Activated CD4-positive, alpha-beta T cell treated with anti-CD3 and anti-CD28 coated beads for 24 hours (primary cell): ENCODE data around the gene SMKR1.
"Not testable (repeated sequence)": the region's sequence is repeated elsewhere in the genome, so short reads cannot be mapped to it uniquely, and the experiment has no call there.

Experiments used
- DNase-seq, 2 donors: peaks; one replicate each; pipeline ENCODE4 v3.0.0-alpha.2; 2020; ENCODE audit warnings: low read depth in 2 of 2

Gene SMKR1

DNA sequence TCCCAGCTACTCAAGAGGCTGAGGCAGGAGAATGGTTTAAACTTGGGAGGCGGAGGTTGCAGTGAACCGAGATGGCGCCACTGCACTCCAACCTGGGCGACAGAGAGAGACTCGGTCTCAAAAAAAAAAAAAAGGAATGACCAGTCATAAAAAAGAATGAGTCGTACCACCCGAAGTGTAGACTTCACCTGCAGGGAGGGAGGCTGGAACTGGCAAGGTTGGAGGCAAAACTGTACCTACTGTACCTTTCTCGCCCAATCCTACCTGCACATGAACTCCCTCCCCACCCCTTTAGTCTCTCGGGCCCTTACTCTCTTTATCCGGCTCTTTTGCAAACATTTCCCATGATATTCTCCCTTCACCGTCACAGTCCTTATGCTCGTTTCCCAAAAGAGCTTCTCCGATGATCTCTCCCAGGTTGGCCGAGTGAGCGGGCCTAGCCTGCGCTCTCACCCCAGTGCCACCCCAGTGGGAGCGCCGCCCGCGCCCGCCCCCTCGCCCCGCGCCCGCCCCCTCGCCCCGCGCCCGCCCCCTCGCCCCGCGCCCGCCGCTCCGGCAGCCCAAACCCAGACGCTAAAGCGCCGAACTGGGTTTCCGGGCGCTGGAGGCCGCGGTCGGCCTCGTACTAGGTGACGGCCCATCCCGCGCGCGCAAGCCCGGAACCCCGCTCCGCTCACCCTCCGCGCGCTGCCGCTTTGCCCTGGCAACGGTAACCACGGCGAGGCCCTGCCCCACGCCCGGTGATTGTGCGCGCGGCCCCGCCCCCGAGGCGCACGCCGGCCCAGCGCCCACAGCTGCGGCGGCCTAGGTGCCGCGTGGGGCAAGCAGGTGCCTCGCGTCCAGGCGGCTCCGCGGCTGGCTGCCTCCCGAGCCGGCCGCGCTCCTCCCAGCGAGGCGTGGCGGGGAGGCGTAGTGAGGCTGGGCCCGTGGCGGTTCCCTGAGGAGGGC is at the start of gene SMKR1:
SMKR1 (plus strand) TSS at position 772 of the 948 bp plus-strand sequence. CDS start 294 bp downstream, outside the sequence.
- peak; percentile 78 to 82 for DNase-seq

DNA sequence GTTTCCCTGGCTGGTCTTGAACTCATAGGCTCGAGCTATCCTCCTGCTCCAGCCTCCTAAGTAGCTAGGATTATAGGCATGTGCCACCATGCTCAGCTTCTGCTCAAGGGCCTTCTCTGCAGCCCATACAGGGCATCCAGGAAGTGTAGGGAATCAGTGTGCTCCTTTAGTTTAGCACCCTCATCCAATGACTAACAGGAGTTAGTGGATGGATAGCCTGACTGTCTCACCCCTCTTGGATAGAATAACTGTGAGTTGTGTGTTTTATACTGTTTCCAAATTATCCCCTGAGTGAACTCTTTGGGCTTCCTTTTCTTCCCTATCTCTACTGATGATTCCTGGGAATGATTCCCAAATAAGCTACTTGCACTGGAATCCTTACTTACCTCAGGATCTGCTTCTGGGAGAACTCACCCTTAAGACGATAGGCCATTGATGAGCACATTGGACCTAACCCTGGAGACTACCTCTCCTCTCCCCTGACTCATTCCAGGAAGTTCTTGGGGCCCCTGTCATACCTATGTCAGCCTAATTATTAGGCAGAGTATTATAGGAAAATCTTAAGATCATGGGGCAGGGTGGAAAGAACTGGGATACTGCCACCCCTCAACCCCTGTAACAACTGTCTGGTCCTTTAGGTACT is 49.6 kb upstream of the SMKR1 start:
- no peak for DNase-seq

DNA sequence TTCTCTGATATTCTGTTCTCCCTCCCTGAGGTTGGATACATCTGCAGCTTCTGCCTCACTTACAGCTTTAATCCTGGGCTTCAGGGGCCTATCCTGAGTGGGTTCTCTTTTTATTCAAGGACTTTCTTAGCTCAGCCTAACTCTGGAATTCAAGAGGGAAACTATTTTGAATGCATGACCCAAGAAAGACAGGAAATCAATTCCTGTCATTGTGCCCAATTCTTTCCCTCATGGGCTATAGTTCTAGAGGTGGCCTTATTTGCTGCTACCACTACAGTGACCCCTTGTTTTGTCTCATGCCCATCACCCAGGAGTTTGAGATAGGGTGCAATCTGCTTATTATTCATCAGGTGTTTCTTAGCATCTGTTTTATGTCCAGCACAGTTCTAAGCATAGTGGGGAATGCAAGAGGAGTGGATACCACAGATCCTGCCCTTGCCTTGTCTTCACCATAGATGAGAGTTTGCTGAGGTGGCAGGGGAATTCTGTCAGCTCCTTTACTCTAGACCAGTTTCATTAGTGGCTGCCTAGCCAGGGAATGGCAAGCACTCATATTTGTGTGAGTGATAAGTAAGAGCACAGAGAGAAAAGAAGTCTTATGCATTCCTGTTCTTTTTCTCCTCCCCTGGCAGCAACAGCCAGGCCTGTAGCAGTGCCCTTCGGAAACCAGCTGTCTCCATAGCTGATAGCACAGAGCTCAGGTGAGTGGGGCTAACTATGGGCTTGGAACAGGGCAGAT is 48.7 kb upstream of the SMKR1 start:
- no peak for DNase-seq

DNA sequence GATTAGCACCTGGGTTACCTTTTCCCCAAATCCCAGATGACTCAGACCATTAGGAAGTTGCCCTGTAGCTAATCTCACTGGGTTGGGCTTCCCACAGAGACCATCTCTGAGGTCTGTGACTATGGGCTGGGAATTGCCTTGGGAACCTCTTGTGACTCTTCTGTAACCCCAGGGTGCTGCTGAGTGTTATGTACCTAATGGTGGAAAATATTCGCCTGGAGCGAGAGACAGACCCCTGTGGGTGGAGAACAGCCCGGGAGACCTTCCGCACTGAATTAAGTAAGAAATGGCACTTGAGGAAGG is 48.1 kb upstream of the SMKR1 start:
- no peak for DNase-seq

DNA sequence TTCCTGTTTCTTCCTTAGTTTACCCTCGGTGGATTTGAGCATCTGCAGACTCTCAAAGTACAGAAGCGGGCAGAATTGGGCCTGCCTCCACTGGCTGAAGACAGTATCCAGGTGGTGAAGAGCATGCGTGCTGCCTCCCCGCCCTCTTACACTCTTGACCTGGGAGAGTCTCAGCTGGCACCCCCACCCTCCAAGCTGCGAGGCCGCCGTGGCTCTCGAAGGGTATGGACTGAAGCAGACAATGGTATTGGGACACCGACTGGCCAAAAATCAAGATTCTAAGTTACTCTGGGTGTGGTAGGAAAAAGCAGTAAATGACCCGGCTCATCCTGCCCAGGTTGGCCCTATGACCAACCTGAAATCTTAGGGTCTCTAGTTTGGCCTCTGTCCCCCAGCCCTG is 45.9 kb upstream of the SMKR1 start:
- no peak for DNase-seq

DNA sequence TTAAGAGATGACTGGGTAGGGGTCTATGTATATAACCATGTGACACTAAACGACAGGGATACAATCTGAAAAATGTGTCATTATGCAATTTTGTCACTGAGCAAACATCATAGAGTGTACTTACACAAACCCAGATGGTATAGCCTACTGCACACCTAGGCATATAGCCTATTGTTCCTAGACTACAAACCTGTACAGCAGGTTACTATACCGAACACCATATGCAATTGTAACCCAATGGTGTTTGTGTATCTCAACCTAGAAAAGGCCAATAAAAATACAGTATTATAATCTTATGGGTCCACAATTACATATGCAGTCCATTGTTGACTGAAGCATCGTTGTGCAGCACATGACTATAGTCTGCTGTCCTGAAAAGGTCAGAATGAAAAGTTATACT is 45.2 kb upstream of the SMKR1 start:
- DNase-seq = no peak

DNA sequence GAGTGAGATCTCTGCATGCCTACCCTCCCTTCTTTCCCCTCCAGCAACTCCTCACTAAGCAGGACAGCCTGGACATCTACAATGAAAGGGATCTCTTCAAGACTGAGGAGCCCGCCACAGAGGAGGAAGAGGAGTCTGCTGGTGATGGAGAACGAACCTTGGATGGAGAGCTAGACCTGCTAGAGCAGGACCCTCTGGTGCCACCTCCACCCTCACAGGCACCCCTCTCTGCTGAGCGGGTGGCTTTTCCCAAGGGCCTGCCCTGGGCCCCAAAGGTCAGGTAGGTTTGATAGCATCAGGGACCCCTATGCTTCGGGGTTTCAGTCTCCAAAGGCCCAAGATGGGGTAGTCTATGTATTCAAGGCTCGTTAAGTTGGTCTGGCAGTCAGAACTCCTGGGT is 44.2 kb upstream of the SMKR1 start:
- no peak for DNase-seq

DNA sequence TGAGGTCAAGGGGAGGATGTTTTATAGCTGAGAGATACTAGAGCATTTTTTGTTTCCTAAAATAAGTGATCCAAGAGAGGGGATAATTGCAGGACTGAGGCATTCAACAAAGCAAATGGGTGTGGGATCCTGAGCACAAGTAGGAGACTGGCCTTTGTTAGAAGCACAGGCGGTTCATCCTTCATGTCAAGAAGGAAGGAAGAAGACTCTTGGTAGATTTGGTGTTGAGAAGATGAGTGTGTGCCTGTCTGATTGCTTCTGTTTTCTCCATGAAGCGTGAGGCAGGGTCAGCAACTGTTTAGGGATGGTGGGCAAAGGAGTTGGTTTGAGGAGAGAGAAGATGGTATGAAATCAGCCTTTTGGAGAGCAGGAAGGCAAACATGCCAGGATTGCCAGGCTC is 40.5 kb upstream of the SMKR1 start:
- no peak for DNase-seq

DNA sequence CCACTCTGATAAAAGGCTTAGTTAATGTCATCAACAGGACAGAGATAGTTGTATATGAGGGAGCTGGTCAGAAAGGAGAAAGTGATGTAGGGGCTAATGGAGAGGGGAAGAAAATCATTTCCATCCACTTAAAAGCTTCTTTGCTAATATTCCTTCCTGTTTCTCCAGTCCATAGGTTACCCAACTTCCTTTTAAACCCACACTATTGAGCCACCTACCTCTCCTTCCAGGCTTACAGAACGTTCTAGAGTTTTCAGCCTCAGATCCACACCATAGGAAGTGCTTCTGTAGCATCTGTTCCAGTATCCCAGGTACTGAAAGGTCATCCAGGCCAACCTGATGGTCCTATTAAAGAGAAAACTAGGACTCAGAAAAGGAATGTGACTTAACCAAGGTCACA is 39.9 kb upstream of the SMKR1 start:
- no peak for DNase-seq

DNA sequence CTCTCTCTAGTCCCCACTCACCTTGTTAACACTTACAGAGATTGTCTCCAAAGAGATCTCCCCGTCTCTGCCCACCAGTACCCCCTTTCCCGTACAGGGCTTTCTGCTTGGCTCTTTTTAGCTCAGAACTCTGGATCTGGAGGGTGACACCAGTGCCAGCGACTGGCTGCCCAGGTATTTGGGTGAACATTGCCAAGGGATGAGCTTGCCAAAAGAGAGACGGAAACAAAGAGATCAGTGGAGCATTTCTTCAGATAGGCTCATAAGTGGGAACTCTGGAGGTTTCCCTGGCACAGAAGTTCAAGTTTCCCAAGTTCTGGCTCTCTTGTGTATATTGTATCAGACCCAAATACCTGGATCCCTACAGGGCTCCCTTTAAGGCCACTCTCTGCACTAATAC is 38.1 kb upstream of the SMKR1 start:
- no peak for DNase-seq

DNA sequence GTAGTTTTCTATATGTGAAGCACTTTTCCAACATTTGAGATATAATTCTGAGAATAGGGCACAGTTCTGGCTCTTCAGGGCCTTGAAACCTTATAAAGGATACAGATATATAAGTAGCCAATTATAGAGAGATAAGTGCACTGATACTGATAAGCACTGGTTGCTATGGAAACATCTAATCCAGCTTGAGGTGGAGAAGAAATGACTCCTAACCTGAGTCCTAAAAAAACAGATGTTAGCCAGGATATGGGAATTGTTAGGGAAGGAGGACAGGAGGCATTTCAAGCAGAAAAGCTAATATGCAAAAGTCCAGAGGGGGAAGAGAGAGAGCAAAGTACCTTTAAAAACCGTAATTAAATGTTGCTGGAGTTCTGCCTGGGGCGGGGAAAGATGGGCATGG is 37.3 kb upstream of the SMKR1 start:
- no peak for DNase-seq

DNA sequence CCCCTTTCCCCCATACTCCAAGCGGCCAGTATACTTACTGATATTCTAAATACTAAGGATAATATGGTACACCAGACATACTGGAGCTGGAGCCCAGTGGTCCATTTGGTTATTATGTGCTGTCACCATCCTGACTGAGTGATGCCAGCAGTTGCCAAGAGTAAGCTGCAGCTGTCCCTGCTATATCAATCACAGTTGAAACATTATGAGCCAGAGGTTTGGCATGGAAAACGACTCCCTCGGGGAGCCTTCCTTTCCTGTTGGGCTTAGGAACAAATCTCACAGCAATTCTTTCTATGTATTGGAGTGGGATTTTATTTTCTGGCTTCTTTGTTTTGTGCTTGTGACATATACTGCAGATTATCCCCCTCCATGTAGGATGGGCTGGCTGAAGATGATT is 35.5 kb upstream of the SMKR1 start:
- no peak for DNase-seq

DNA sequence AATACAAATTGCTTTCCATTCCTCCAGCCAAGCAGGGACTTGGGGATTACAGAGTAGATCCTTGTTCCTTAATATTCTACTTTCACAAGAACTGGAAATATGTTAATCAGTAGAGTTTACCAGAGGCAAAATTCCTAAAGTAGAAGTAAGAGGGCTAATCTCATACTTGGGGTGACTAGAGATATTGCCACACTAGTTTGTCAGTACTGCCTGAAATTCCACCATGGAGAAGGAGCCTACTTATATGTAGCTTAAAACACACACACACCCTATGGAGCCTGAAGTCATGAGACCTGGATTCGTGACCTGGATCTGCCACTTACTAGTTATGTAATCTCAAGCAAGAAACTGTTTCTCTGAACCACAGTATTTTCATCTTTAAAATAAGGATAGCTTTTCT is 34.2 kb upstream of the SMKR1 start:
- no peak for DNase-seq

DNA sequence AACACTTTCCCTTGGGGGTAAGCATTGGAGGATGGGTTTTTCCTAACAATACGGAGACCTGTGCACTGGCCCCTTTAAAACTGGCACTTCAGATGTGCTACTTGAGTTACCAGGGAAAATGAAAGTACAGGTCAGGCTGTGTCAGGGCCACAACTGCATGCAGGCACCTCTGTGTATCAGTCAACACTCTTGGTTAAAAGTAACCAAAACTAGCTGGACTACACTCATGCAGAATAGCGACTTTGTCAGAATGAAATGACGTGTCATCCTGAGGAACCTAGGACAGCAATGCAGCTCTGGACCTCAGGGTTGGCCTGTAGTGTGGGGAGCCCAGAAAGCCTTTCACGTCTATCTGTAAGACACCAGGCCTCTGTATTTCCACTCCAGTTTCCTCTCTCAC is 33.8 kb upstream of the SMKR1 start:
- DNase-seq = no peak

DNA sequence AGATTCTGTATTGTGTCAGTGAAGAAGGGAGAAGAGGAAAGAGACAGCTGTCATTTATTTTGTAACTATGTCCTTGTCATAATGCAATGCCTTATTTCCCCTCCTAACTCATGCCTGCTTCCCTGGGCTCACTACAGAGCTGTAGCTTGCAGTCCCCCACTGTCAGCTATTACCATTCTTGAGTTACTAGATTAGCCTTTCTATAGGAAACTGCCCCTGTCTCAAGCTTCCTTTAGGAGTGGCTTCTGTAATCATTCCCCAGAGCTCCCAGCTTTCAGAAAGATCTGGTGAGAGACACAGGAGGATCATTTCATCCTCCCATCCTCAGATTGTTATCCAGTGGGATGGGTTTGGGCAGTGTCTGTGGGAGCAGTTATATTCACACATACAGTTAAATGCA is 32.4 kb upstream of the SMKR1 start:
- DNase-seq = no peak

DNA sequence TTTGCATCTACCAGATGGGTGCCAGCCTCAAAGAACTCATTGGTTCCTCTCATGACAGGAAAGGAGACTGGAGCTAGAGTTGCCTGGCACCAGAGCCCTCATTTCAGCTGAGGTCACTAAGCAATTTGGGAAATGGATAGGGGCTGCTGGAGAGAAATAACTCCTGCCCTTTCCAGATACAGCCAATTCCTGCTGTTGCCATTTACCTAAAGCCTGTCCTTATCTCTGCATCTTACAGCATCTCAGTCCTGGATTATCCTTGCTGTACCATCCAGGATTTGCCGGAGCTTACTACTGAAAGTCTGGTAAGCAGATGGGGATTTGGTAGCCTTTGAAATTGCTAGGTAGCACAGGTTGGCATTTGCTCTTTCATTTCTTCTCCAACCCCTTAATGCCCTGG is 31.9 kb upstream of the SMKR1 start:
- no peak for DNase-seq

DNA sequence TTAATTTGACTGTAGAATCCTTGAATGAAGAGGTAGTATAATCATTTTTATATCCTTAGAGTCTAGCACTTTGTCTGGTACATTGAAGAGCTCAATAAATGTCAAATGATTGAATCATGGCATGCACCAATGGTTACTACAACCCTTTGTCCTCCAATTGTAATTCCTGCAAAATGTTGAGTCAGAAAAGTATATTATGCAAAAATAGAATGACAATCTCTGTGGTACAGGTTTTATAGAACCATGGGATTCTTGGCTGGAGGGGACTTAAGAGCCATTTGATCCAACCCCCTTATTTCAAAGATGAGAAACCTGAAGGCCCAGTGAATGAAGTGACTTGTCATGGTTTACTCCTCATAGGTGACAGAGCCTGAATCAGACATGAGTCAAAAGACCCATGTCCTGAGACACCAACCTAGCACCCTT is 30.9 kb upstream of the SMKR1 start:
- no peak for DNase-seq

DNA sequence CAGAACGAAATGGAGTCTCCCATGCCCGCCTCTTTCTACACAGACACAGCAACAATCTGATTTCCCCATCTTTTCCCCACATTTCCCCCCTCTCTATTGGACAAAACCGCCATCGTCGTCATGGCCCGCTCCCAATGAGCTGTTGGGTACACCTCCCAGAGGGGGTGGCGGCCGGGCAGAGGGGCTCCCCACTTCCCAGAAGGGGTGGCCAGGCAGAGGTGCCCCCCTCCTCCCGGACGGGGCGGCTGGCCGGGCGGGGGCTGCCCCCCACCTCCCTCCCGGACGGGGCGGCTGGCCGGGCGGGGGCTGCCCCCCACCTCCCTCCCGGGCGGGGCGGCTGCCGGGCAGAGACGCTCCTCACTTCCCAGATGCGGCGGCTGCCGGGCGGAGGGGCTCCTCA is 26.4 kb upstream of the SMKR1 start:
- DNase-seq = not testable (repeated sequence)

DNA sequence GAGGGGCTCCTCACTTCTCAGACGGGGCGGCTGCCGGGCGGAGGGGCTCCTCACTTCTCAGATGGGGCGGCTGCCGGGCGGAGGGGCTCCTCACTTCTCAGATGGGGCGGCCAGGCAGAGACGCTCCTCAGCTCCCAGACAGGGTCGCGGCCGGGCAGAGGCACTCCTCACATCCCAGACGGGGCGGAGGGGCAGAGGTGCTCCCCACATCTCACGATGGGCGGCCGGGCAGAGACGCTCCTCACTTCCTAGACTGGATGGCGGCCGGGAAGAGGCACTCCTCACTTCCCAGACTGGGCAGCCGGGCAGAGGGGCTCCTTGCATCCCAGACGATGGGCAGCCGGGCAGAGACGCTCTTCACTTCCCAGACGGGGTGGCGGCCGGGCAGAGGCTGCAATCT is 25.9 kb upstream of the SMKR1 start:
- not testable (repeated sequence) for DNase-seq

DNA sequence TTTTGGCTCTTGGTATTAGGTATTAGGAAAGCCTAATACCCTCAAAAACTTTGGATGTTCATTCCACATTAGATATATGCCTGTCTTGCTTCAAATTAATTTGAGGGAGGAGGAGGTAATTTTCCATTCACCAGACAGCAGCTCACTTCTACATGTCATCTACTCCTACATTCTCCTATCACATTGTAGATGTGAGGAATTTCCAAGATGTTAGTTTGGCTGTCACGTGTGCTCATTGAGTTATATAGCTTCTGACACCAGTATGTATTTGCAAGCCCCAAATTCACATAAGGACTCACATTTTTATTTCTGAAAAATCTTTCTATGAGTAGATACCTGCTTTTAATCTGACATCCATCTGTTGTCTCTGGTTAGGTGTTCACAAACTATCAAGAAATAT is 22.5 kb upstream of the SMKR1 start:
- no peak for DNase-seq

DNA sequence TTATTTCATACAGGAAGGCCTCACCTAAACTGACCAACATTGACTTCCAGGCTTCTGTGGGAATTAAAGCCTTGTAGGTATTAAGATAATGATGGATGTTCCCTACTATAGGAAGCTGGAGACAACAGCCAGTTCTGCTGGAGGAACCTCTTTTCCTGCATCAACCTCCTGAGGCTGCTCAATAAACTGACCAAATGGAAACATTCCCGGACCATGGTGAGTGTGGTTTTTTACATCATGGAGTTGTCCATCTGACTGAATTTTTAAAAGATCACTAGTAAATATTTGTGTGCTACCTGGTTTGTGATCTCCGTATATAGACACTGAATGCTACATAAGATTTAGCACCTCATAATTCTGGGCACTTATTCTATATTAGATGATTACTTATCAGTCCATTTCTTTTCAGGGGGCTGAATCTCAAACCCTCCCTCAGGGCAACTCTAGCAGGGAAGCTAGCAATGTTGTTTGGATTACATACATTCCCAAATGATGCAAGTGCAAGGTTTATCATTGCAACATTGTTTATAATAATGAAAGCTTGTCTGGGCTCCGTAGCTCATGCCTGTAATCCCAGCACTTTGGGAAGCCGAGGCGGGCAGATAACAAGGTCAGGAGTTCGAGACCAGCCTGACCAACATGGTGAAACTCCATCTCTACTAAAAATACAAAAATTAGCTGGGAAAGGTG is 21.5 kb upstream of the SMKR1 start:
- DNase-seq = no peak

DNA sequence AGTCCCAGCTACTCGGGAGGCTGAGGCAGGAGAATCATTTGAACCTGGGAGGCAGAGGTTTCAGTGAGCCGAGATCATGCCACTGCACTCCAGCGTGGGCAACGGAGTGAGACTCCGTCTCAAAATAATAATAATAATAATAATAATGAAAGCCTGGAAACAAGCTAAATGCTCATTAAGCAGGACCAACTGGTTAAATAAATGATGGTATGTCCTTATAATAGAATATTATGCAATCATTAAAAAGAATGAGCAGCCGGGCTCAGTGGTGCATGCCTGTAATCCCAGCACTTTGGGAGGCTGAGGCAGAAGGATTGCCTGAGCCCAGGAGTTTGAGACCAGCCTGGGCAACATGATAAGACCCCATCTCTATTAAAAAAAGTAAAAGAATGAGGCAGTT is 21.0 kb upstream of the SMKR1 start:
- DNase-seq = not testable (repeated sequence)
